Adrenal gland (tissue), 5 donors: ENCODE measurements around the gene LSS.

Experiments used
- POLR2A ChIP-seq, 2 donors: fragments of 450-650 bp; IDR thresholded peaks; one replicate each; pipeline ENCODE4 v1.6.1; 2017; ENCODE audit warnings: antibody characterized with exemption in 2 of 2, mild to moderate bottlenecking in 2 of 2, moderate library complexity in 1 of 2
- TF ChIP-seq, protein P1 (sequence below), 6 experiments: fragments of 450-650 bp in 4 of 6; fragments of 200-600 bp in 2 of 6; sonication (generic) in 1 of 6; IDR thresholded peaks; 1 replicate in 5 of 6; 2 replicates in 1 of 6; pipeline versions ENCODE4 v1.5.1 to v1.8.0; 2016 to 2021; ENCODE audit warnings: antibody characterized with exemption in 6 of 6, mild to moderate bottlenecking in 2 of 6, moderate library complexity in 1 of 6
- donor health status: DM: no; HTN: no; CAD: no.

GRCh38 chr21:46141767-46142581 lies 86.6 kb downstream of the LSS start:
- TF ChIP-seq, protein P1, sequence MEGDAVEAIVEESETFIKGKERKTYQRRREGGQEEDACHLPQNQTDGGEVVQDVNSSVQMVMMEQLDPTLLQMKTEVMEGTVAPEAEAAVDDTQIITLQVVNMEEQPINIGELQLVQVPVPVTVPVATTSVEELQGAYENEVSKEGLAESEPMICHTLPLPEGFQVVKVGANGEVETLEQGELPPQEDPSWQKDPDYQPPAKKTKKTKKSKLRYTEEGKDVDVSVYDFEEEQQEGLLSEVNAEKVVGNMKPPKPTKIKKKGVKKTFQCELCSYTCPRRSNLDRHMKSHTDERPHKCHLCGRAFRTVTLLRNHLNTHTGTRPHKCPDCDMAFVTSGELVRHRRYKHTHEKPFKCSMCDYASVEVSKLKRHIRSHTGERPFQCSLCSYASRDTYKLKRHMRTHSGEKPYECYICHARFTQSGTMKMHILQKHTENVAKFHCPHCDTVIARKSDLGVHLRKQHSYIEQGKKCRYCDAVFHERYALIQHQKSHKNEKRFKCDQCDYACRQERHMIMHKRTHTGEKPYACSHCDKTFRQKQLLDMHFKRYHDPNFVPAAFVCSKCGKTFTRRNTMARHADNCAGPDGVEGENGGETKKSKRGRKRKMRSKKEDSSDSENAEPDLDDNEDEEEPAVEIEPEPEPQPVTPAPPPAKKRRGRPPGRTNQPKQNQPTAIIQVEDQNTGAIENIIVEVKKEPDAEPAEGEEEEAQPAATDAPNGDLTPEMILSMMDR (IDR thresholded peaks at IDR 0.05), result no peak
- no peak for TF ChIP-seq POLR2A (IDR thresholded peaks at IDR 0.05)
